GM13977 (cell line): Measurements from ENCODE around the gene CFAP45.

Experiments used
- DNase-seq: peaks from one replicate; pipeline ENCODE4 v3.0.0; 2012; ENCODE audit warnings: low spot score
- CTCF ChIP-seq: IDR thresholded peaks from 2 replicates; pipeline ENCODE4 v1.5.1; 2012; ENCODE audit warnings: mild to moderate bottlenecking, control low read depth; ENCODE audit not compliant: insufficient read depth; ENCODE audit errors: extremely low read depth, missing control alignments
- in situ Hi-C: fragments of 300-500 bp; cut with MboI; formaldehyde crosslinking; loops from one replicate; pipeline ENCODE4 v1.12.0; 2022; ENCODE audit warnings: low sequenced_read_pairs, low pct_unique_long_range_greater_than_20kb, mixed read lengths, inconsistent platforms; ENCODE audit not compliant: unreplicated experiment

CFAP45 gene

GRCh38 chr1:159847231-159847630 is 52.7 kb downstream of the CFAP45 start:
- in situ Hi-C loops = no loop called here
- no peak for DNase-seq
- no peak for TF ChIP-seq CTCF

- TF ChIP-seq CTCF = no peak
- in situ Hi-C loops = no loop called here
- DNase-seq = no peak
Measured at GRCh38 chr1:159845751-159846629, 54.0 kb downstream of the CFAP45 start.

GRCh38 chr1:159843459-159843858 is 56.5 kb downstream of the CFAP45 start:
- DNase-seq = no peak
- in situ Hi-C loops = no loop called here
- TF ChIP-seq CTCF = no peak

GRCh38 chr1:159841749-159842148 is 58.2 kb downstream of the CFAP45 start:
- no peak for TF ChIP-seq CTCF
- no peak for DNase-seq
- in situ Hi-C loops = no loop called here

GRCh38 chr1:159839116-159839849 is 60.7 kb downstream of the CFAP45 start:
- no peak for TF ChIP-seq CTCF
- in situ Hi-C loops = no loop called here
- DNase-seq = peak; percentile 66

GRCh38 chr1:159838715-159839114 is 61.2 kb downstream of the CFAP45 start:
- TF ChIP-seq CTCF = no peak
- in situ Hi-C loops = no loop called here
- peak; percentile 37 for DNase-seq
